Omental fat pad (tissue), 4 donors: Measurements from ENCODE around the gene EML1. TPM values are rescaled to one million over a fixed set of nuclear protein-coding genes. Genes with fewer than 3 reads are reported as not detected.

Experiments
- ATAC-seq: fragments of 150-250 bp; one replicate; pipeline ENCODE4 v1.9.1; 2016; ENCODE audit warnings: mild to moderate bottlenecking, moderate library complexity; ENCODE audit not compliant: low FRiP score
- DNase-seq: peaks from one replicate; pipeline ENCODE4 v3.0.0-alpha.2; 2019; ENCODE audit warnings: low spot score
- total RNA-seq, 4 donors: library from RNA; depleted of rRNA; stranded (reverse); fragments of >200 nt; gene quantifications; one replicate each; pipeline ENCODE4 v1.1.0, GENCODE V29; 2016
- TF ChIP-seq, protein P1 (sequence below), 3 donors: fragments of 450-650 bp; IDR thresholded peaks; one replicate each; pipeline ENCODE4 v1.5.1; 2016 to 2017; ENCODE audit warnings: antibody characterized with exemption in 3 of 3, mild to moderate bottlenecking in 3 of 3, moderate library complexity in 2 of 3

Gene EML1
- total RNA-seq, 4 donors from 2014 or later: 33.2 to 88.0 (median 43.5) TPM

DNA sequence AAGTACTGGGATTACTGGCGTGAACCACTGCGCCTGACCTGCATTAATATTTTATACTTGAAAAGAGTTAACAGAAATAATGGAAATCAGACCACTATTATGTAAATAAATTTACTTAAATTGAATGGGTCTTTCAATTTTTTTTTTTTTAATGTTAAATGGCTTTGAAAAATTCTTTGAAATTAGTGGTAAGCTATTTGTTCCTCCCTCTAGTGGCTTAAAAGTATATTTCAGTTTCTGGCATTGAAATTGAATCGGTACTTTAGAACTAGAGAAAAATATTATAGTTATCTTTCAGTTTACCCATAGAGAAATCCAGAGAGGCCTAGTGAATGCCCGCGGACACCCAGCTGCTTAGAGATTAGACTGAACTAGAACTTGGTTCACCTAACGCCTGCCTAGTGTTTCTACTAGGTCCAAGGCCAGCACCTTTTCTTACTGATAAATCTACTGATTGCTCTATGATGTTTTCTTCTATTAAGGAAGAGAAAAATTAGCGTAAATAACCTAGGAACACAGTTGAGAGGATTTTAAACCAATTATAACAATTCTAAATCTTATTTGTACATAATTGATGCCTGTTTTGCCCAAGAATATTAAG is 106.5 kb downstream of the EML1 start:
- TF ChIP-seq, protein P1, sequence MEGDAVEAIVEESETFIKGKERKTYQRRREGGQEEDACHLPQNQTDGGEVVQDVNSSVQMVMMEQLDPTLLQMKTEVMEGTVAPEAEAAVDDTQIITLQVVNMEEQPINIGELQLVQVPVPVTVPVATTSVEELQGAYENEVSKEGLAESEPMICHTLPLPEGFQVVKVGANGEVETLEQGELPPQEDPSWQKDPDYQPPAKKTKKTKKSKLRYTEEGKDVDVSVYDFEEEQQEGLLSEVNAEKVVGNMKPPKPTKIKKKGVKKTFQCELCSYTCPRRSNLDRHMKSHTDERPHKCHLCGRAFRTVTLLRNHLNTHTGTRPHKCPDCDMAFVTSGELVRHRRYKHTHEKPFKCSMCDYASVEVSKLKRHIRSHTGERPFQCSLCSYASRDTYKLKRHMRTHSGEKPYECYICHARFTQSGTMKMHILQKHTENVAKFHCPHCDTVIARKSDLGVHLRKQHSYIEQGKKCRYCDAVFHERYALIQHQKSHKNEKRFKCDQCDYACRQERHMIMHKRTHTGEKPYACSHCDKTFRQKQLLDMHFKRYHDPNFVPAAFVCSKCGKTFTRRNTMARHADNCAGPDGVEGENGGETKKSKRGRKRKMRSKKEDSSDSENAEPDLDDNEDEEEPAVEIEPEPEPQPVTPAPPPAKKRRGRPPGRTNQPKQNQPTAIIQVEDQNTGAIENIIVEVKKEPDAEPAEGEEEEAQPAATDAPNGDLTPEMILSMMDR (IDR thresholded peaks at IDR 0.05): no peak
- DNase-seq (no peak), ATAC-seq (no peak)

DNA sequence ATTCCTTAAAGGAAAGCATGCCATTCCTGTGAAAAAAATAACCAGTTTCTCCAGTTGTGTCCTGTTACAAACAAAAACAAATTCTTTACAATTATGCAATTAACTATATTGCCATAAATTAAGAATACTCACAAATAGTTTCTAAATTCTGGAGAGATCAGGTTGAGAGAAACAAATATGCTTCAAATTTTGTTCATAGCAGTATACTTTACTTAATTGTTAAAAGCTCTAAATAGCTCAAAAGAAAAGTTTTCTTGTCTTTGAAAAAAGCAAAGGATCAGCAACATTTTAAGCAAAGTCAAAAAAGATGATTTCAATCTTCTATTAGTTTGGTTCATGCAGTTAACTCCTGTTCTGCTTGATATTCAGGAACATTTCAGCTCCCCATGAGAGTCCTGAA is 109.7 kb downstream of the EML1 start:
- DNase-seq: no peak

DNA sequence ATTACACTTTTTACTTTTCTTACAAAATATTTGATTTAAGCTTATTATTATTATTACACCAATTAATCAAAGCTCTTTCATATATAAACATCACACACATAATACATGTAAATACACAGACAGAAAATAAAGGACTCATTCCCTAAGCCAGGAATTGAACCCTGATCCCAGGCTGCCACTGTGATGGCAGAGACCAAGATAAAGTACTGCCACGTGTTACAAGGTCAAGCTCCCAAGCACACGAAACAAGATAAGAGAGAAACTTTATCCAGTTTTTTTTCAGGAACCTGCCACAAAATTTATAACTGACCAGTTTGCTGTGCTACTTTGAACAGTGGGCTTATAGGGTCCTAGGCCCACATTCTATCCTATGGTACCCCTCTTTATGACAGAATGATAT is 111.3 kb downstream of the EML1 start:
- ATAC-seq (no peak), DNase-seq (no peak)
- TF ChIP-seq, protein P1 (IDR thresholded peaks at IDR 0.05): no peak

More for the DNA sequence above, 109.7 kb downstream of the EML1 start:
- ATAC-seq: no peak
- TF ChIP-seq, protein P1 (IDR thresholded peaks at IDR 0.05): no peak

DNA sequence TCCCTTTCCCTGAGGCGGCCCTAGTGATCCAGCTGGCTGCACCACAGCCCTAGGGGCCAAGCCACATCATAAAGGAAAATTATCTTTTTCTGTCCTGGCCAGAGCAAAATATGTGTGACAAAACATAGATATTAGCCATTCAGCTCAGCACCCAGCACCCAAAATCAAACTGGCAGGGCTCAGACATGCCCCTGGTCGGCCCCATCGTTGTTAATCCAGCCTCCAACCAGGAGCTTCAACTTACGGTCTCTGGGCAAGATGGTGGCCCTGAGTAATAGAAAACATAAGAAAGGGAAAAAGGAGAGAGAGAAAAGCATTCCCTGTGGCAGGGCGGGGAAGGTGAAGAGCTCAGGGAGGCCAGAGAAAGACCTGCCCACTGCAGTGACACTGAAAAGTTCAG is 111.9 kb downstream of the EML1 start:
- ATAC-seq (no peak), DNase-seq (no peak)
- TF ChIP-seq, protein P1 (IDR thresholded peaks at IDR 0.05): no peak

DNA sequence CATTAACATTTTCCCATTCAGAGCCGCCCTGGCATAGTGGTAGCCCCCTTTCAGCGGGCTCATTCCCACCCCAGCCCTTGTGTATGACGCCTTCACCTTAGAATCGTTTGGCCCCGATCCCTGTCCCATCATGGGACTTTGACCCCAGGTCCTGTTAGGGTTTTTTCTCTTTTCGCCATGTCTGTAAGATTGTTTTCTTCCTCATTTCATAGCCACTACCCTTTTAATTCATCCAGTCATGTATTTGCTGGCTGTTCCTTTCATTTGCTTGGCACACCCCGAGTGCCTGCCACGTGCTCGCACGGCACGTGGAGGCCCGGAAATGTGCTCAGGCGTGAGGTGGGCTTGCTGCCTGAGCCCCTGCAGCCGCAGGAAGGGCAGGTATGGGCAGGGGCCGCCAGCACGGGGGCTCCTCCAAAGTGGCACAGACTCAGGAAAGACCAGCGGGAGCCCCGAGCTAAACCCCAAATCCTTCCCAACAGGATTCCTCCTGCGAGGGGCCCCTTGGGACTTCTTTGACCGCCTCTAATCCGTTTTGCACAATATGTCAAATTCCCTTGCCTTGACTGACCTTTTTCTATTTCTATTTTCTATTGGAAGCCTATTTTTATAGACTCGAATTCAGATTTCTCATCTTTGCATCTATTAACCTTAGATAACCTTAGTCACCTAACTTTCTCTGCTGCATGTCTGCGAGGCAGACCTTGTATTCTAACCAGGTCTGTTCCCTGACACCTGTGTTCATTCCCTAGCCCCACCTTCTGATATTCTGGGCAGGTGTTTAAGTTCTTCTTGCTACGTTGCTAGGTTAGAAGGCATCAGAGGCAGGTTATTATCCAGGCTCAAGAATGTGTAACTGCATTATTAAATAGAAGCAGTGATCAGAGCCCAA is 114.8 kb downstream of the EML1 start:
- ATAC-seq: no peak
- DNase-seq: no peak
- TF ChIP-seq, protein P1 (IDR thresholded peaks at IDR 0.05): no peak

DNA sequence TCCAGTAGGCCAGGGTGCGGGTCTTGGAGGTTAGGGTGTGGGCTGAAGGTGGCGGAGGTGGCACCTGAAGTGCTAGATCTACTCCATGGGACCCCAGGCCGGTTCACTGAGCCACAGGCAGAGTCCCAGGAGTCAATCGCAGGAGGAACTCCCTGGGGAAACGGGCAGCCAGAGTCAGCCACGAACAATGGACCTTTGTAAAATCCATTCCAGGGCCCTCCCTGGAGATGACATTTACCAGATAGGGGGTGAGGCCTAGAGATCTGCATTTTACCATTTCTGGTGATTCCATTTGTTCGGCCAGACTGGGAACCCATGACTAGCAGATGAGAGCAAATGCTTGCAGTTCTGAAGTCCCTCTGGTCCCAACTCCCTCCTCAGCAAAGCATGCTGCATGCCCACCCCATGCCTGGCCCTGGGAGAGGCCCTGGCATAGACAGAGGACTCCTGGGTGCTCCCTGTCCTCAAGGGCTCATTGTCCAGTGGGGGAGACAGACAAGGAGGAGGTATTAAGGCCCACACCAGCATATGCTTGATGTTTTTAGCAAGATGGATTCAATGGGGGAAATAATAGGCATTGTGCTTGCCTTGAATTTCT is 115.5 kb downstream of the EML1 start:
- DNase-seq (no peak), ATAC-seq (no peak)
- TF ChIP-seq, protein P1 (IDR thresholded peaks at IDR 0.05): no peak
